Measurements from ENCODE around the gene TMEM273. TPM values are rescaled to one million over a fixed set of nuclear protein-coding genes. Genes with fewer than 3 reads are reported as not detected.

TMEM273 gene
- total and polyA plus RNA-seq, 2 donors (not counting 1 experiment from before 2014, with no cell fraction given): 0.18 TPM; not detected in 1

DNA sequence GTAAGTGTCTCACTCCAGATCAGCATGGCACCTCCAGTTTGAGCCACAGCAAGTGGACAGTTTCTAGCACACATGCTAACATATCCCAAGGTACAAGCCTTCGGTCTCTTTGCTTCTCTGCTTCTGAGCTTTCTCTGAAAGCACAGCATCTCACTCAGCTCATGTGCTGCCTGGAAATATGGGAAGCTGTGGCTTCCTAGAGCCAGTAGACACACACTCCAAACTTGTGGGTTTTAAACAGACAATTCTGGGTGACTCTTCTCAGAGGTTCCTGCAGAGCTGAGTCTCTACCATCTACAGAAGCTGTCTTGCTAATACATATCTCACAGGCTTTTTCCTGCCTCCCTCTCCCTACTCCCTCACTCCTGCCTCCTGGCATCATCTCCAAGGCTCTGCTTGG, 23.9 kb upstream of the TMEM273 start:
- Histone ChIP-seq H4K20me1 (ENCODE audit: control insufficient read depth, extremely low read depth, insufficient read depth, low read length) (no peaks in the 10 kb centered on the region), H3K4me2 (ENCODE audit: extremely low read depth, insufficient read depth, low read length) (no peak overlapping the region), H3K27me3 (ENCODE audit: control insufficient read depth, insufficient read depth, low read length) (peaks cover 8% of the 10 kb centered on the region), H3K9ac (ENCODE audit: insufficient read depth, low read length) (no peak overlapping the region), H3K4me1 (ENCODE audit: control insufficient read depth, extremely low read depth, insufficient read depth, low read length) (no peaks in the 10 kb centered on the region), H3K9me3 (ENCODE audit: control insufficient read depth, insufficient read depth, low read depth, low read length) (no peaks in the 10 kb centered on the region), H3K36me3 (ENCODE audit: control insufficient read depth, insufficient read depth, low read length) (no peaks in the 10 kb centered on the region), H3K4me3 (replicated peaks in 1 of 4; ENCODE audit: control extremely low read depth in 1 of 4, insufficient read depth in 1 of 4, low read depth in 3 of 4, low read length in 4 of 4) (no peak overlapping the region), H3K79me2 (ENCODE audit: control insufficient read depth, insufficient read depth, low read length) (no peaks in the 10 kb centered on the region), H3K27ac (ENCODE audit: insufficient read depth, low read length) (no peak overlapping the region), H2AFZ (ENCODE audit: low read length) (no peak overlapping the region)
- DNase-seq (ENCODE audit: low read depth in 2 of 2): no peak
- TF ChIP-seq CTCF (conservative IDR thresholded peaks at IDR 0.05 in 1 of 2, IDR thresholded peaks at IDR 0.05 in 1 of 2; ENCODE audit: low read depth in 1 of 2, low read length in 2 of 2) (no peak), EZH2 (IDR thresholded peaks at IDR 0.05; ENCODE audit: low read length, missing control alignments) (no peak)

GRCh38 chr10:49208996-49209395, 20.8 kb upstream of the TMEM273 start:
- no peak overlapping the region for H3K4me2 ChIP-seq (ENCODE audit: extremely low read depth, insufficient read depth, low read length)
- DNase-seq (ENCODE audit: low read depth in 2 of 2): no peak
- no peaks in the 10 kb centered on the region for H3K36me3 ChIP-seq (ENCODE audit: control insufficient read depth, insufficient read depth, low read length)
- H3K9me3 ChIP-seq (ENCODE audit: control insufficient read depth, insufficient read depth, low read depth, low read length): no peaks in the 10 kb centered on the region
- no peak overlapping the region for H3K27ac ChIP-seq (ENCODE audit: insufficient read depth, low read length)
- H3K79me2 ChIP-seq (ENCODE audit: control insufficient read depth, insufficient read depth, low read length): no peaks in the 10 kb centered on the region
- H3K4me1 ChIP-seq (ENCODE audit: control insufficient read depth, extremely low read depth, insufficient read depth, low read length): no peaks in the 10 kb centered on the region
- no peak overlapping the region for H3K4me3 ChIP-seq (replicated peaks in 1 of 4; ENCODE audit: control extremely low read depth in 1 of 4, insufficient read depth in 1 of 4, low read depth in 3 of 4, low read length in 4 of 4)
- TF ChIP-seq CTCF (conservative IDR thresholded peaks at IDR 0.05 in 1 of 2, IDR thresholded peaks at IDR 0.05 in 1 of 2; ENCODE audit: low read depth in 1 of 2, low read length in 2 of 2): no peak
- no peak for TF ChIP-seq EZH2 (IDR thresholded peaks at IDR 0.05; ENCODE audit: low read length, missing control alignments)
- peaks cover 7% of the 10 kb centered on the region for H3K27me3 ChIP-seq (ENCODE audit: control insufficient read depth, insufficient read depth, low read length)
- no peak overlapping the region for H2AFZ ChIP-seq (ENCODE audit: low read length)
- no peak overlapping the region for H3K9ac ChIP-seq (ENCODE audit: insufficient read depth, low read length)
- H4K20me1 ChIP-seq (ENCODE audit: control insufficient read depth, extremely low read depth, insufficient read depth, low read length): no peaks in the 10 kb centered on the region

DNA sequence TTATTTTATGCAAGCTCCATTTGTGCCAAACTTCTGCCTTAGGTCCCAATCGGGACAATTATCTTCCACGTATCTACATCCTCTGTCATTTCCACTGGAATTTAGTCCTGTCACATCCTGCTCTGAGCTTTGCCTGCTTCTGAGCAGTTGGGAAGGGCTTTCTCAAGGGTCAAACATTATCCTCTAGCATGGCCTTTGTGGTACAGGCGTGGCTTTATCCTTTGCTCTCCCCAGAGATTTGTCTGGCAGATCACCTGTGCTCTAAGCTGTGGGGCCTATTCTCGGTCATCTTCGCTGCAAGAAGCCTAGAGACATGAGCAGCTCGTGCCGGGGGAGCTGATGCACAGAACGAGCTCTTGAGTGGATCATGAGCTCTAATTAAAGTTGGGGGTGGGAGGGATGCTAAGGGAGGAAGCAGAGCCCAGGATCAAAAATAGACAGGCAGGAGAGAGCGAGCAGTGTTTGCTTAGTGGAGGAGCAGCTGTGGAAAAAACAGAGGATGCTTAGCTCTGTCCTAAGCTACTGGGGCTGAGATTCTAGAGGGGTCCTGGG, 19.8 kb upstream of the TMEM273 start:
- no peaks in the 10 kb centered on the region for H3K79me2 ChIP-seq (ENCODE audit: control insufficient read depth, insufficient read depth, low read length)
- no peak overlapping the region for H2AFZ ChIP-seq (ENCODE audit: low read length)
- no peak overlapping the region for H3K9ac ChIP-seq (ENCODE audit: insufficient read depth, low read length)
- TF ChIP-seq CTCF (conservative IDR thresholded peaks at IDR 0.05 in 1 of 2, IDR thresholded peaks at IDR 0.05 in 1 of 2; ENCODE audit: low read depth in 1 of 2, low read length in 2 of 2) (no peak), EZH2 (IDR thresholded peaks at IDR 0.05; ENCODE audit: low read length, missing control alignments) (no peak)
- no peaks in the 10 kb centered on the region for H3K9me3 ChIP-seq (ENCODE audit: control insufficient read depth, insufficient read depth, low read depth, low read length)
- no peaks in the 10 kb centered on the region for H3K4me1 ChIP-seq (ENCODE audit: control insufficient read depth, extremely low read depth, insufficient read depth, low read length)
- H4K20me1 ChIP-seq (ENCODE audit: control insufficient read depth, extremely low read depth, insufficient read depth, low read length): no peaks in the 10 kb centered on the region
- no peak overlapping the region for H3K4me2 ChIP-seq (ENCODE audit: extremely low read depth, insufficient read depth, low read length)
- H3K4me3 ChIP-seq (replicated peaks in 1 of 4; ENCODE audit: control extremely low read depth in 1 of 4, insufficient read depth in 1 of 4, low read depth in 3 of 4, low read length in 4 of 4): no peak overlapping the region
- peaks cover 5% of the 10 kb centered on the region for H3K27me3 ChIP-seq (ENCODE audit: control insufficient read depth, insufficient read depth, low read length)
- DNase-seq (ENCODE audit: low read depth in 2 of 2): no peak
- no peaks in the 10 kb centered on the region for H3K36me3 ChIP-seq (ENCODE audit: control insufficient read depth, insufficient read depth, low read length)
- H3K27ac ChIP-seq (ENCODE audit: insufficient read depth, low read length): no peak overlapping the region
